HG03103 (cell line): Measurements from ENCODE around the gene TOMM34.
A peak's percentile ranks its signal among the peaks of the same experiment; 100 is the strongest.

Experiments
- ATAC-seq: cut with Tn5 transposase; IDR thresholded peaks from one replicate; pipeline ENCODE4 v1.9.1; 2021; ENCODE audit warnings: low read depth; ENCODE audit not compliant: unreplicated experiment

Gene TOMM34

DNA sequence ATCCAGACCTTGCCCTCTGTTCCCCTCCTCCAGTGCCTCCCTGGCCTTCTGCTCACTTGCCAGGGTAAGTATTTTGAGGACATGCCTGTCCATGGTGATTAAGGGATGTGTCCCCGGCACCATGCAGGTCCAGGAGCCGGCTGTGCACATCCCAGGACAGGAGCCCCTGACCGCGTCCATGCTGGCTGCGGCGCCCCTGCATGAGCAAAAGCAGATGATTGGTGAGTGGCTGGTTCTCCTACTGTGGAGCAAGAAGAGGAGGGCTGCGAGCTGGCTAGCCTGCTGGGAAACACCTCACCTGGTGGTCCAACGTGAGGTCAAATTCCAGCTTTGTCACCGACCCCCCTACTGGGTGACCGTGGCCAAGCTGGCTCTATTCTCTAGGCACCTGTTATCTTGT lies 23.7 kb downstream of the TOMM34 start:
- no peak for ATAC-seq

DNA sequence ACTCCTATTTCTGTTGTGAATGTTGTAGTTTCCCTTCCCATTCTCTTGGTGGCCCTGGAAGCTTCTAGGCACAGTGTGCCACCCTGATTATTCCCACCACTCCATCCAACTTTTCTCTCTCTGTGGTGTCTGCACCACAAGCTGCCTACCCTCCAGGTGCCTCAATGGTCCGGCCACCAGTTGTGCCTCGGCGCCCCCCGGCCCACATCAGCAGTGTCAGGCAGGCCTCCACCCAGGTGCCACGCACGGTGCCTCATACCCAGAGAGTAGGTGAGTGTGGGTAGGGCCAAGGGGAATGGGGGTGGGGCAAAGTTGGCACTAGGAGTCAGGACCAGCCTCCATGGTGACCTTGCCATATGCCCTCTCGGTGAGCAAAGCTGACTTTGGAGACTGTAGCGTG lies 27.3 kb downstream of the TOMM34 start:
- no peak for ATAC-seq

- no peak for ATAC-seq
Observed at GRCh38 chr20:44931911-44932310, 28.3 kb downstream of the TOMM34 start.

GRCh38 chr20:44930517-44931168 lies 29.6 kb downstream of the TOMM34 start:
- no peak for ATAC-seq

DNA sequence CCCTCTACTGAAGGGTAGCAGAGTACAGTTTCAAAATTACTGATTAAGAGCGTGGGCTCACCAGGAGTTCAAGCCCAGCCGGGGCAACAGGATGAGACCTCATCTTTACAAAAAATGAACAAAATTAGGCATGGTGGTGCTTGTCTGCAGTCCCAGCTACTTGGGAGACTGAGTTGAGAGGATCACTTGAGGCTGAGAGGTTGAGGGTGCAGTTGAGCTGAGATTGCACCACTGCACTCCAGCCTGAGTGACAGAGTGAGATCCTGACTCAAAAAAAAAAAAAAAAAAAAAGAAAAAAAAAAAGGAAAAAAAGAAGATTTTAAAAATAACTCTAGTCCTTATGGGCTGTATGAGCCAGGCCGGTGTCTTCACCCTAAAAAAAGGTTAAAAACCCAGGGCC lies 31.6 kb downstream of the TOMM34 start:
- ATAC-seq = no peak

- no peak for ATAC-seq
Observed at GRCh38 chr20:44924541-44924940, 35.7 kb downstream of the TOMM34 start.

- ATAC-seq = no peak
Observed at GRCh38 chr20:44921447-44921846, 38.8 kb downstream of the TOMM34 start.

DNA sequence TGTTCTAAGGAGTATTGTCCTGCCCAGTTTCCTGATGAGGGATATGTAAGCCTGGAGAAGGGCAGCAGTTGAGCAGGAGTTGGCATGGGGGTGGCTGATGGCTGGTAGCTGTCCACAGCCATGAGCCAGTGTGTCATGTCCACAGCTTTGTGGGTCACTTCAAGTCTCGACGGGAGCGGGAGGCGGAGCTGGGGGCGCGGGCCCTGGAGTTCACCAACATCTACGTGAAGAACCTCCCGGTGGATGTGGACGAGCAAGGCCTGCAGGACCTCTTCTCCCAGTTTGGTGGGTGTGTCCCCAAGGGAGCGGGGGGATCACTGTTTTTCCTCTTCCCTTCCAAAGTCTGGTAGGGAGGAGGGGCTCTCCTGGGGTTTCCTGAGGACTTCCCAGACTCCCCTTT lies 41.4 kb downstream of the TOMM34 start:
- no peak for ATAC-seq

DNA sequence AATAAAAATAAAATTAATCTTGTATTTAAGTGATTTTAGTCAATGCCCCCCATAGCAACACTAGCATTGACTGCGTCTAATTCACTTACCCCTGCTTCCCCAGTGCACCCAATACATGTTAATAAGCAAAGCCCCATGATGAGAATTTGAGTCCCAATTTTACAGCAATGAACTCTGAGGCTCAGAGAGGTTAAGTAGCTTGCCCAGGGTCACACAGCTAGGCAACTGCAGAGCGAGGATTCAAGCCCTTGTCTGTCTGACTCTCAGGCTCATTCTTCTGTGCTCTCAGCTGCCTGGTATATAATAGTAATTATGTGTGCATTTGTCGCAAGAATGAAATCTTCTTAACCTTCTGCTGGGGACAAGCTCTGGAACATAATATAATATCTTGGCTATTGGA lies 41.9 kb downstream of the TOMM34 start:
- ATAC-seq = no peak

DNA sequence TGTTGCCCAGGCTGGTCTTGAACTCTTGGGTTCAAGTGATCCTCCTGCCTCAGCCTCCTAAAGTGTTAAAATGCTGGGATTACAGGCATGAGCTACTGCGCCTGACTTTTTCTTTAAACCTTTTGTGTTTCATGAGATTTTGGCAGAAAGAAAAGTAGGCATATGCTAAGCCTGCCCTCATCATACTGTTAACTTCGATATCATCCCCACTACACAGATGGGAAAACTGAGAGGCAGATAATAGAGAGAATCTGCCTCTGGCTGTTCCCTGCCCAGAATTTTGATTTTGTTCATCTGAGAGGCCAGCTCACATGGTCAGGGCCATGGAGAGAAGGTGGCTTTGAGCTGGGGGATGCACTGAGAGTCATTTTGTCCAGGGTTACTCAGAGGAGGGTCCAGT lies 42.8 kb downstream of the TOMM34 start:
- ATAC-seq = no peak

- ATAC-seq = no peak
Observed at GRCh38 chr20:44916586-44916985, 43.6 kb downstream of the TOMM34 start.

GRCh38 chr20:44914924-44915323 lies 45.3 kb downstream of the TOMM34 start:
- no peak for ATAC-seq

DNA sequence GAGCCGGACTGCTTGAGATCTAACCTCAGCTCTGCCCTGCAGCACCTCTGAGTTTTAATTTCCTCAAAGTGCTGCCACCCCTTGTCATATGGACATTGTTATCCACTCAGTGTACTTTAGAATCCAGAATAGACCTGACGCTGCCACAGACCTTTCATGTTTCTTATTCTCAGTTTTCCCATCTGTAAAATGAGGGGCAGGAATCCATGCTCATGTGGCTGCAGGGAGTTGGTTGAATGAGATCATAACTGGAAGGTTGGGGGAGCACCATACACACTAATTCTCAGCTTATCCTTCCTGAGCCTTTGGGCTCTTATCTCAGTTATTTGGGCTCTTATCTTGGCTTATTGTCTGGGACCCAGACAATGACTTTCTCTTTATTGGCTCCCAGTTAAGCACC lies 48.0 kb downstream of the TOMM34 start:
- ATAC-seq = no peak

GRCh38 chr20:44911264-44911921 lies 48.8 kb downstream of the TOMM34 start:
- ATAC-seq = no peak

DNA sequence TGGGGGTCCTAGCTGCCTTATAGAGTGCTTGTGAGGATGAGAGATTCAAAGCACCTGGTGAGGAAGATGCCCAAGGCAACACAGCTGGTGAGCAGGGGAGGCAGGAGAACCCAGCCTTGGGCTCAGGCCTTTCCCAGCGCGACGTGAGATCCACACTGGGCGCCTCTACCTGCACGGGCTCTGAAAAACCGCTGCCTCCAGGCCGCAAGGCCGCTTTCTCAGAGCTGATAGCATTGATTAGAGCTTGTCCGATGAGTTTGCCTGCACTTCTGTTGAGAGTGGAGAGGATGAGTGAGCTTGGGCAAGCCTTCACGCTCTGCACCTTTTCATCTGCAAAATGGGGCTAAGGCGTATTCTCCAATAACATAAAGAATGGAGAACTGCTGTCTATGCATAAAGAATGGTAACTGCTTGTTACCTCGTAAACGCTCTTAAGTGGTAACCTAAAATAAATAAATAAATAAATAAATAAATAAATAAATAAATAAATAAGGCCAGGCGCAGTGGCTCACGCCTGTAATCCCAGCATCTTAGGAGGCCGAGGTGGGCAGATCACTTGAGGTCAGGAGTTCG lies 49.4 kb downstream of the TOMM34 start:
- ATAC-seq = no peak

- peak; percentile 80 for ATAC-seq
Observed at GRCh38 chr20:44909872-44910689, 50.1 kb downstream of the TOMM34 start, which contains the start of gene PABPC1L. Gene PABPC1L, plus strand, starts transcription at chr20:44910060. Its CDS starts 84 bp downstream, at chr20:44910144.

- ATAC-seq = no peak
Observed at GRCh38 chr20:44908987-44909871, 51.0 kb downstream of the TOMM34 start.

GRCh38 chr20:44904377-44904776 lies 55.8 kb downstream of the TOMM34 start:
- ATAC-seq = no peak

GRCh38 chr20:44901974-44902373 lies 58.2 kb downstream of the TOMM34 start:
- no peak for ATAC-seq

- ATAC-seq = no peak
Observed at GRCh38 chr20:44900231-44900854, 59.9 kb downstream of the TOMM34 start.
